ENCODE data around the gene PI16. TPM values are rescaled to one million over a fixed set of nuclear protein-coding genes. Genes with fewer than 3 reads are reported as not detected.

PI16 gene
- total and polyA plus RNA-seq, 2 of the 13 experiments (the other 11 are each of a cell fraction or from before 2014, with no cell fraction given): not detected

- no peak for TF ChIP-seq ZNF503 (CRISPR knock-in tag; IDR thresholded peaks at IDR 0.05)
- TF ChIP-seq CREM (IDR thresholded peaks at IDR 0.05): no peak; the same call in 1 of the 2 replicates
- TF ChIP-seq CREM (CRISPR knock-in tag; IDR thresholded peaks at IDR 0.05): no peak
- 0 out of 2 replicates have a peak, but pooled peaks have one; percentile 19 for TF ChIP-seq ZNF609 (CRISPR knock-in tag; IDR thresholded peaks at IDR 0.05; ENCODE audit: borderline replicate concordance)
- TF ChIP-seq SALL1 (CRISPR knock-in tag; IDR thresholded peaks at IDR 0.05): peak; percentile 45
- no peak for TF ChIP-seq AHDC1 (CRISPR knock-in tag; IDR thresholded peaks at IDR 0.05; ENCODE audit: borderline replicate concordance)
- peak; percentile 86 for TF ChIP-seq DRAP1 (CRISPR knock-in tag; IDR thresholded peaks at IDR 0.05)
- TF ChIP-seq ELF4 (CRISPR knock-in tag; IDR thresholded peaks at IDR 0.05; ENCODE audit: borderline replicate concordance): 0 out of 2 replicates have a peak, but pooled peaks have one; percentile 60
- TF ChIP-seq CSRNP2 (CRISPR knock-in tag; conservative IDR thresholded peaks at IDR 0.05; ENCODE audit: low read depth): peak; percentile 78; the same call in 1 of the 2 replicates
- TF ChIP-seq ZNF383 (CRISPR knock-in tag; IDR thresholded peaks at IDR 0.05; ENCODE audit: borderline replicate concordance): peak; percentile 65; the same call in 1 of the 2 replicates
- no peak for TF ChIP-seq ZNF569 (CRISPR knock-in tag; IDR thresholded peaks at IDR 0.05; ENCODE audit: borderline replicate concordance)
- TF ChIP-seq HNRNPH1 (optimal IDR thresholded peaks at IDR 0.05; ENCODE audit: low read depth, low read length): no peak
Measured at GRCh38 chr6:36985808-36986703, 31.5 kb downstream of the PI16 start, which contains the start of gene MTCH1 (continued).

Data from HepG2 (cell line).